Right atrium auricular region (tissue), 2 donors: ENCODE measurements around the gene SUGCT. TPM values are rescaled to one million over a fixed set of nuclear protein-coding genes. Genes with fewer than 3 reads are reported as not detected.

Experiments used
- DNase-seq: peaks from one replicate; pipeline ENCODE4 v3.0.0-alpha.2; 2019; ENCODE audit warnings: low spot score
- H3K27ac ChIP-seq, 2 donors: fragments of 200-600 bp; sonication (generic); 1 replicate in 1 of 2; 2 replicates in 1 of 2; pipeline ENCODE4 v1.5.1; 2016 to 2019
- H3K27me3 ChIP-seq, 2 donors: fragments of 200-600 bp; sonication (generic); one replicate each; pipeline versions ENCODE4 v1.5.1 to v1.6.0; 2017 to 2019
- H3K36me3 ChIP-seq: fragments of 200-600 bp; sonication (generic); one replicate; pipeline ENCODE4 v1.5.1; 2016
- H3K4me1 ChIP-seq, 2 donors: fragments of 200-600 bp; sonication (generic); one replicate each; pipeline versions ENCODE4 v1.5.1 to v1.6.0; 2017 to 2019
- H3K4me3 ChIP-seq, 2 donors: fragments of 200-600 bp; sonication (generic); 1 replicate in 1 of 2; 2 replicates in 1 of 2; pipeline ENCODE4 v1.5.1; 2017 to 2019; ENCODE audit warnings: mild to moderate bottlenecking in 1 of 2, moderate library complexity in 1 of 2
- H3K9me3 ChIP-seq, 2 donors: fragments of 200-600 bp; sonication (generic); one replicate each; pipeline ENCODE4 v1.5.1; 2019
- CTCF ChIP-seq, 2 donors: fragments of 200-600 bp; sonication (generic); IDR thresholded peaks; one replicate each; pipeline ENCODE4 v1.5.1; 2019; ENCODE audit warnings: antibody characterized with exemption in 2 of 2
- total RNA-seq, 2 donors: library from RNA; depleted of rRNA; stranded (reverse); fragments of >200 nt; gene quantifications; one replicate each; pipeline ENCODE4 v1.1.0, GENCODE V29; 2016

Gene SUGCT
- total RNA-seq, 2 donors from 2014 or later = 2.6 to 5.4 TPM

- H3K36me3 ChIP-seq = no peaks in the 10 kb centered on the region
- no peaks in the 10 kb centered on the region for H3K4me1 ChIP-seq
- H3K27me3 ChIP-seq = no peaks in the 10 kb centered on the region
- DNase-seq = no peak
- H3K4me3 ChIP-seq = no peak overlapping the region
- H3K27ac ChIP-seq = no peak overlapping the region
- TF ChIP-seq CTCF (IDR thresholded peaks at IDR 0.05) = no peak
- H3K9me3 ChIP-seq = peaks cover 0 to 20% of the 10 kb centered on the region in 2 donors
Observed at GRCh38 chr7:40899636-40900507, 765.1 kb downstream of the SUGCT start.

GRCh38 chr7:40903872-40904271 lies 769.1 kb downstream of the SUGCT start:
- no peaks in the 10 kb centered on the region for H3K4me1 ChIP-seq
- no peaks in the 10 kb centered on the region for H3K27me3 ChIP-seq
- no peaks in the 10 kb centered on the region for H3K36me3 ChIP-seq
- no peak for DNase-seq
- no peak overlapping the region for H3K4me3 ChIP-seq
- TF ChIP-seq CTCF (IDR thresholded peaks at IDR 0.05) = no peak
- no peak overlapping the region for H3K27ac ChIP-seq
- H3K9me3 ChIP-seq = no peaks in the 10 kb centered on the region

GRCh38 chr7:40907286-40907685 lies 772.5 kb downstream of the SUGCT start:
- Histone ChIP-seq H3K4me1 (no peaks in the 10 kb centered on the region), H3K27me3 (no peaks in the 10 kb centered on the region), H3K36me3 (no peaks in the 10 kb centered on the region), H3K27ac (no peak overlapping the region), H3K9me3 (no peaks in the 10 kb centered on the region), H3K4me3 (no peak overlapping the region)
- no peak for TF ChIP-seq CTCF (IDR thresholded peaks at IDR 0.05)
- DNase-seq = no peak

- TF ChIP-seq CTCF (IDR thresholded peaks at IDR 0.05) = no peak
- Histone ChIP-seq H3K27ac (no peak overlapping the region), H3K4me1 (no peaks in the 10 kb centered on the region), H3K27me3 (no peaks in the 10 kb centered on the region), H3K4me3 (no peak overlapping the region), H3K36me3 (no peaks in the 10 kb centered on the region), H3K9me3 (no peaks in the 10 kb centered on the region)
- DNase-seq = no peak
Observed at GRCh38 chr7:40909346-40909980, 774.7 kb downstream of the SUGCT start.

Other genes starting within 250 kb of the SUGCT start
- gene CDK13, start 184.7 kb upstream of the SUGCT start, total RNA-seq = 10 to 100 TPM; 34.7 to 37.7 TPM
- 10 to 100 TPM; 19.7 to 23.3 TPM for gene MPLKIP, start 383 bp upstream of the SUGCT start, total RNA-seq